ENCODE results near the gene GABRP.

- TF ChIP-seq CTCF (IDR thresholded peaks at IDR 0.05) (no peak), EZH2 (IDR thresholded peaks at IDR 0.05) (no peak), EZH2phosphoT487 (IDR thresholded peaks at IDR 0.05) (no peak)
These were observed 52.7 kb downstream of the GABRP start for GRCh38 chr5:170836226-170836625.

Data from neural progenitor cell (in vitro differentiated cells).